Stimulated activated CD4-positive, alpha-beta T cell treated with anti-CD3 and anti-CD28 coated beads, Interleukin-15, amount 100 ng/mL, for 24 hours (primary cell): ENCODE results near the gene TEX22.

Experiments
- DNase-seq: peaks from one replicate; pipeline ENCODE4 v3.0.0-alpha.2; 2020

TEX22 gene

GRCh38 chr14:105408592-105408991, 10.3 kb downstream of the TEX22 start:
- DNase-seq: no peak

GRCh38 chr14:105409364-105409763, 11.0 kb downstream of the TEX22 start:
- DNase-seq: no peak

- no peak for DNase-seq
Observed at GRCh38 chr14:105410642-105411016, 12.3 kb downstream of the TEX22 start.

- peak; percentile 46 for DNase-seq
Observed at GRCh38 chr14:105411017-105411941, 12.9 kb downstream of the TEX22 start.

GRCh38 chr14:105411985-105412770, 13.8 kb downstream of the TEX22 start:
- DNase-seq: no peak

- no peak for DNase-seq
Observed at GRCh38 chr14:105412771-105413543, 14.6 kb downstream of the TEX22 start.

- DNase-seq: no peak
Observed at GRCh38 chr14:105413544-105413886, 15.2 kb downstream of the TEX22 start.

- peak; percentile 79 for DNase-seq
Observed at GRCh38 chr14:105414456-105415371, 16.4 kb downstream of the TEX22 start.

- DNase-seq: no peak
Observed at GRCh38 chr14:105415481-105416428, 17.4 kb downstream of the TEX22 start.

- DNase-seq: no peak
Observed at GRCh38 chr14:105416671-105417070, 18.3 kb downstream of the TEX22 start.

- no peak for DNase-seq
Observed at GRCh38 chr14:105417690-105418121, 19.4 kb downstream of the TEX22 start.

- DNase-seq: no peak
Observed at GRCh38 chr14:105418269-105419194, 20.2 kb downstream of the TEX22 start.

GRCh38 chr14:105419195-105420091, 21.1 kb downstream of the TEX22 start, which contains the start of gene MTA1:
Gene MTA1 (plus strand): TSS chr14:105419827. CDS start chr14:105420036, 209 bp downstream.
- peak; percentile 67 for DNase-seq

GRCh38 chr14:105420101-105420973, 22.0 kb downstream of the TEX22 start:
- no peak for DNase-seq

GRCh38 chr14:105420974-105421674, 22.8 kb downstream of the TEX22 start:
- DNase-seq: no peak

- DNase-seq: no peak
Observed at GRCh38 chr14:105421723-105422615, 23.6 kb downstream of the TEX22 start.
